HepG2 (cell line): Measurements from ENCODE around the gene NAGA. TPM values are rescaled to one million over a fixed set of nuclear protein-coding genes. Genes with fewer than 3 reads are reported as not detected.

ENCODE experiments used
- ATAC-seq: fragments of 200-7000 bp; cut with Tn5 transposase; 3 replicates; pipeline ENCODE4 v1.9.1; 2020; ENCODE audit warnings: mild to moderate bottlenecking, moderate library complexity
- BruUV-seq: library from RNA; stranded (reverse); fragments of 400-500 nt; replicated peaks from 2 replicates; lab custom pipeline; 2021; lab: Mats Ljungman, UMichigan
- CTCF ChIA-PET: fragments of 300-600 bp; formaldehyde crosslinking; extraction: SDS; loops from one replicate; lab custom pipeline; 2021; ENCODE audit warnings: low total read pairs, inconsistent platforms, low intra/inter-chr PET ratio; lab: Yijun Ruan, JAX
- POLR2A ChIA-PET: fragments of 350-600 bp; sonication (Branson Sonifier 250); formaldehyde crosslinking; loops from one replicate; lab custom pipeline; 2020; ENCODE audit warnings: antibody characterized with exemption, inconsistent platforms; lab: Yijun Ruan, JAX
- DNase-seq: peaks from one replicate; pipeline ENCODE4 v3.0.0-alpha.2; 2015; ENCODE audit warnings: low spot score
- FAIRE-seq: peaks from 3 replicates; lab custom pipeline; 2011; peaks lifted over from hg19 to GRCh38; lab: Jason Lieb, UNC
- H2AFZ ChIP-seq: one replicate; pipeline ENCODE4 v1.6.1; 2011; ENCODE audit warnings: low read length, inconsistent platforms
- H3K27ac ChIP-seq: fragments of 300-600 bp; 3 replicates; pipeline ENCODE4 v1.8.0; 2011; ENCODE audit warnings: mixed run types, mild to moderate bottlenecking, mixed read lengths, low read length, inconsistent platforms; ENCODE audit not compliant: insufficient read depth; ENCODE audit errors: extremely low read length
- H3K27me3 ChIP-seq, 2 experiments: fragments of 200-600 bp in 1 of 2; 2 replicates in 1 of 2; 3 replicates in 1 of 2; pipeline versions ENCODE4 v1.6.0 to v1.8.0; 2011; ENCODE audit warnings: low read length in 2 of 2, mild to moderate bottlenecking in 2 of 2, moderate library complexity in 2 of 2, inconsistent platforms in 1 of 2; ENCODE audit not compliant: insufficient read depth in 2 of 2, control insufficient read depth in 1 of 2
- H3K36me3 ChIP-seq, 2 experiments: fragments of 200-600 bp in 1 of 2; replicated peaks in 1 of 2; 2 replicates in 1 of 2; 3 replicates in 1 of 2; pipeline versions ENCODE4 v1.5.1 to v1.8.0; 2011; ENCODE audit warnings: low read length in 2 of 2, inconsistent platforms in 1 of 2; ENCODE audit not compliant: insufficient read depth in 2 of 2, control insufficient read depth in 1 of 2
- H3K4me1 ChIP-seq: 2 replicates; pipeline ENCODE4 v1.5.1; 2012; ENCODE audit warnings: low read length, inconsistent platforms; ENCODE audit not compliant: insufficient read depth
- H3K4me2 ChIP-seq: 2 replicates; pipeline ENCODE4 v1.6.0; 2011; ENCODE audit warnings: low read depth, low read length, inconsistent platforms
- H3K4me3 ChIP-seq, 3 experiments: fragments of 200-600 bp in 1 of 3; sonication (generic), shearing (Covaris generic) in 1 of 3; replicated peaks in 1 of 3; 2 replicates each; pipeline ENCODE4 v1.5.1; 2011 to 2016; ENCODE audit warnings: low read length in 3 of 3, inconsistent platforms in 2 of 3, low read depth in 2 of 3, mild to moderate bottlenecking in 2 of 3, control low read depth in 1 of 3, mixed read lengths in 1 of 3; ENCODE audit not compliant: insufficient read depth in 1 of 3
- H3K79me2 ChIP-seq: one replicate; pipeline ENCODE4 v1.6.1; 2011; ENCODE audit warnings: low read length, inconsistent platforms; ENCODE audit not compliant: insufficient read depth
- H3K9ac ChIP-seq: 2 replicates; pipeline ENCODE4 v1.6.0; 2011; ENCODE audit warnings: mild to moderate bottlenecking, low read depth, low read length, inconsistent platforms; ENCODE audit not compliant: insufficient read depth
- H3K9me3 ChIP-seq: 2 replicates; pipeline ENCODE4 v1.5.1; 2012; ENCODE audit warnings: mild to moderate bottlenecking, low read length
- H4K20me1 ChIP-seq: 2 replicates; pipeline ENCODE4 v1.6.0; 2011; ENCODE audit warnings: inconsistent platforms, mild to moderate bottlenecking, low read length, moderate library complexity; ENCODE audit not compliant: insufficient read depth
- DNMT1 ChIP-seq: sonication (generic); formaldehyde crosslinking; IDR thresholded peaks from 2 replicates; pipeline ENCODE4 v1.5.1; 2020; ENCODE audit warnings: mild to moderate bottlenecking, missing genetic modification reagents
- FOXJ3 ChIP-seq: sonication (generic); formaldehyde crosslinking; IDR thresholded peaks from 2 replicates; pipeline ENCODE4 v1.4.0; 2020; ENCODE audit warnings: missing genetic modification reagents, mild to moderate bottlenecking, borderline replicate concordance
- GATAD1 ChIP-seq: IDR thresholded peaks from 2 replicates; pipeline ENCODE4 v1.6.1; 2016; ENCODE audit warnings: missing genetic modification reagents, missing compliant biosample characterization
- MED8 ChIP-seq: sonication (generic); formaldehyde crosslinking; IDR thresholded peaks from 2 replicates; pipeline ENCODE4 v1.8.1; 2023; ENCODE audit warnings: mild to moderate bottlenecking, missing genetic modification reagents; ENCODE audit not compliant: insufficient replicate concordance
- MEIS1 ChIP-seq: sonication (generic); formaldehyde crosslinking; IDR thresholded peaks from 2 replicates; pipeline ENCODE4 v1.9.0; 2021; ENCODE audit warnings: mild to moderate bottlenecking, missing genetic modification reagents, moderate library complexity, borderline replicate concordance
- SMYD3 ChIP-seq: sonication (generic); formaldehyde crosslinking; IDR thresholded peaks from 2 replicates; pipeline ENCODE4 v1.8.1; 2023; ENCODE audit warnings: mild to moderate bottlenecking, missing genetic modification reagents
- SNRNP70 ChIP-seq: fragments of 200-400 bp; formaldehyde crosslinking; IDR thresholded peaks from 2 replicates; pipeline ENCODE4 v1.6.1; 2017; ENCODE audit warnings: mild to moderate bottlenecking, low read depth, low read length, moderate library complexity
- TBL1XR1 ChIP-seq: fragments of 150-350 bp; IDR thresholded peaks from 2 replicates; pipeline ENCODE4 v1.6.1; 2014; ENCODE audit warnings: borderline replicate concordance, low read length; ENCODE audit not compliant: partially characterized antibody
- ZNF143 ChIP-seq: sonication (generic); formaldehyde crosslinking; IDR thresholded peaks from 2 replicates; pipeline ENCODE4 v1.4.0; 2020; ENCODE audit warnings: missing genetic modification reagents
- ZNF235 ChIP-seq: sonication (generic); formaldehyde crosslinking; IDR thresholded peaks from 2 replicates; pipeline ENCODE4 v1.8.1; 2023; ENCODE audit warnings: mild to moderate bottlenecking, missing genetic modification reagents, borderline replicate concordance
- ZNF850 ChIP-seq: sonication (generic); formaldehyde crosslinking; conservative IDR thresholded peaks from 2 replicates; pipeline ENCODE4 v1.9.0; 2021; ENCODE audit warnings: mild to moderate bottlenecking, missing genetic modification reagents
- WGBS: methylation state at CpG from one replicate; pipeline ENCODE4 v1.1.6; 2017; ENCODE audit warnings: low lambda C conversion rate; 5-methylcytosine and 5-hydroxymethylcytosine counted together
- in situ Hi-C: cut with HindIII; loops from 2 replicates; pipeline ENCODE4 v1.10.0; 2017; ENCODE audit warnings: low pct_unique_long_range_greater_than_20kb; ENCODE audit not compliant: extremely low pct_ligation_motif_present
- intact Hi-C: fragments of 100-400 bp; cut with micrococcal nuclease; formaldehyde crosslinking; loops from one replicate; pipeline ENCODE4 v1.10.0; 2022; ENCODE audit not compliant: unreplicated experiment
- polyA plus RNA-seq, 8 experiments: library from polyadenylated mRNA; depleted of rRNA in 3 of 8; stranded (reverse) in 7 of 8; unstranded in 1 of 8; fragments of >200 nt; fragmentation: Illumina TruSeq in 4 of 8; extraction: Trizol in 4 of 8; gene quantifications; 2 replicates each; pipeline versions ENCODE4 v1.2.1 to v1.2.3, GENCODE V29; 2011 to 2016; ENCODE audit warnings: low read depth in 4 of 8, missing spikeins in 1 of 8, mixed read lengths in 1 of 8; ENCODE audit not compliant: insufficient read depth in 1 of 8
- total RNA-seq, 5 experiments: library from RNA; depleted of rRNA; stranded (reverse); fragments of >200 nt; fragmentation: Illumina TruSeq; extraction: Trizol; gene quantifications; 2 replicates each; pipeline ENCODE4 v1.2.3, GENCODE V29; 2016; ENCODE audit warnings: low read depth in 1 of 5
- TF ChIP-seq, protein P1 (sequence below): sonication (generic); formaldehyde crosslinking; IDR thresholded peaks from 2 replicates; pipeline ENCODE4 v1.4.0; 2020; ENCODE audit warnings: missing genetic modification reagents, borderline replicate concordance
- TF ChIP-seq, protein P2 (sequence below): IDR thresholded peaks from 2 replicates; pipeline ENCODE4 v1.6.1; 2016; ENCODE audit warnings: control low read depth
- TF ChIP-seq, protein P3 (sequence below): sonication (generic); formaldehyde crosslinking; IDR thresholded peaks from 2 replicates; pipeline ENCODE4 v1.4.0; 2020; ENCODE audit warnings: missing genetic modification reagents, borderline replicate concordance

NAGA gene
- total and polyA plus RNA-seq, 2 of the 13 experiments (the other 11 are each of a cell fraction or from before 2014, with no cell fraction given), result 15.1 to 23.4 TPM

DNA sequence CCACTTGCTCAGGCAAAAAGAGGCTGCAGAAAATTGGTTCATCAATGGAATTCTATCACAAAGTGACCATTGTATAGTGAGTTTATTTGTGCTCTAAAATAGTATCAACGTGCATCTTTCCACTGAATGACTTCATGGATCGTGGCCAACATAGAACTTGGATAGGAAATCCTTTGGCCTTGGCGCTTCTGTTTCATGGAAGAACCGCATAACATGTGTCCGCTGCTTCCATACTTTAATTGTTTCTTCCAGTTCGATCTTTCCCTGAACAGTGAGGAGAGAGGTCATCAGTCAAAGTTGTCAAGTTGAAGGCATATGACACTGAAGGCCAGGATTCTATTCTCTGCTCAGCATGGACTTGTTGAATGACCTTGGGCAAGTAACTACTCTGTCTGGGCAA lies 15.4 kb upstream of the NAGA start:
- ChIA-PET CTCF (no interaction called here), POLR2A (no interaction called here)
- Histone ChIP-seq H3K9ac (no peak overlapping the region), H4K20me1 (0 out of 2 replicates have a peak, but pooled peaks cover 3% of the 10 kb centered on the region), H3K4me2 (no peak overlapping the region), H3K27me3 (no peaks in the 10 kb centered on the region)
- FAIRE-seq, result no peak
- in situ Hi-C loops, result no loop called here
- ATAC-seq, result no peak
- 89% methylated on average over 6 of the region's 6 CpGs for WGBS
- no TSS peak for BruUV-seq
- TF ChIP-seq ZNF143 (CRISPR knock-in tag), result no peak
- no peak for TF ChIP-seq DNMT1
- TF ChIP-seq, protein P1, sequence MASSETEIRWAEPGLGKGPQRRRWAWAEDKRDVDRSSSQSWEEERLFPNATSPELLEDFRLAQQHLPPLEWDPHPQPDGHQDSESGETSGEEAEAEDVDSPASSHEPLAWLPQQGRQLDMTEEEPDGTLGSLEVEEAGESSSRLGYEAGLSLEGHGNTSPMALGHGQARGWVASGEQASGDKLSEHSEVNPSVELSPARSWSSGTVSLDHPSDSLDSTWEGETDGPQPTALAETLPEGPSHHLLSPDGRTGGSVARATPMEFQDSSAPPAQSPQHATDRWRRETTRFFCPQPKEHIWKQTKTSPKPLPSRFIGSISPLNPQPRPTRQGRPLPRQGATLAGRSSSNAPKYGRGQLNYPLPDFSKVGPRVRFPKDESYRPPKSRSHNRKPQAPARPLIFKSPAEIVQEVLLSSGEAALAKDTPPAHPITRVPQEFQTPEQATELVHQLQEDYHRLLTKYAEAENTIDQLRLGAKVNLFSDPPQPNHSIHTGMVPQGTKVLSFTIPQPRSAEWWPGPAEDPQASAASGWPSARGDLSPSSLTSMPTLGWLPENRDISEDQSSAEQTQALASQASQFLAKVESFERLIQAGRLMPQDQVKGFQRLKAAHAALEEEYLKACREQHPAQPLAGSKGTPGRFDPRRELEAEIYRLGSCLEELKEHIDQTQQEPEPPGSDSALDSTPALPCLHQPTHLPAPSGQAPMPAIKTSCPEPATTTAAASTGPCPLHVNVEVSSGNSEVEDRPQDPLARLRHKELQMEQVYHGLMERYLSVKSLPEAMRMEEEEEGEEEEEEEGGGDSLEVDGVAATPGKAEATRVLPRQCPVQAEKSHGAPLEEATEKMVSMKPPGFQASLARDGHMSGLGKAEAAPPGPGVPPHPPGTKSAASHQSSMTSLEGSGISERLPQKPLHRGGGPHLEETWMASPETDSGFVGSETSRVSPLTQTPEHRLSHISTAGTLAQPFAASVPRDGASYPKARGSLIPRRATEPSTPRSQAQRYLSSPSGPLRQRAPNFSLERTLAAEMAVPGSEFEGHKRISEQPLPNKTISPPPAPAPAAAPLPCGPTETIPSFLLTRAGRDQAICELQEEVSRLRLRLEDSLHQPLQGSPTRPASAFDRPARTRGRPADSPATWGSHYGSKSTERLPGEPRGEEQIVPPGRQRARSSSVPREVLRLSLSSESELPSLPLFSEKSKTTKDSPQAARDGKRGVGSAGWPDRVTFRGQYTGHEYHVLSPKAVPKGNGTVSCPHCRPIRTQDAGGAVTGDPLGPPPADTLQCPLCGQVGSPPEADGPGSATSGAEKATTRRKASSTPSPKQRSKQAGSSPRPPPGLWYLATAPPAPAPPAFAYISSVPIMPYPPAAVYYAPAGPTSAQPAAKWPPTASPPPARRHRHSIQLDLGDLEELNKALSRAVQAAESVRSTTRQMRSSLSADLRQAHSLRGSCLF, result no peak
- TF ChIP-seq, protein P2, sequence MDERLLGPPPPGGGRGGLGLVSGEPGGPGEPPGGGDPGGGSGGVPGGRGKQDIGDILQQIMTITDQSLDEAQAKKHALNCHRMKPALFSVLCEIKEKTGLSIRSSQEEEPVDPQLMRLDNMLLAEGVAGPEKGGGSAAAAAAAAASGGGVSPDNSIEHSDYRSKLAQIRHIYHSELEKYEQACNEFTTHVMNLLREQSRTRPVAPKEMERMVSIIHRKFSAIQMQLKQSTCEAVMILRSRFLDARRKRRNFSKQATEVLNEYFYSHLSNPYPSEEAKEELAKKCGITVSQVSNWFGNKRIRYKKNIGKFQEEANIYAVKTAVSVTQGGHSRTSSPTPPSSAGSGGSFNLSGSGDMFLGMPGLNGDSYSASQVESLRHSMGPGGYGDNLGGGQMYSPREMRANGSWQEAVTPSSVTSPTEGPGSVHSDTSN, result no peak
- TF ChIP-seq FOXJ3 (CRISPR knock-in tag), result no peak
- no peak for TF ChIP-seq SNRNP70
- TF ChIP-seq, protein P3, sequence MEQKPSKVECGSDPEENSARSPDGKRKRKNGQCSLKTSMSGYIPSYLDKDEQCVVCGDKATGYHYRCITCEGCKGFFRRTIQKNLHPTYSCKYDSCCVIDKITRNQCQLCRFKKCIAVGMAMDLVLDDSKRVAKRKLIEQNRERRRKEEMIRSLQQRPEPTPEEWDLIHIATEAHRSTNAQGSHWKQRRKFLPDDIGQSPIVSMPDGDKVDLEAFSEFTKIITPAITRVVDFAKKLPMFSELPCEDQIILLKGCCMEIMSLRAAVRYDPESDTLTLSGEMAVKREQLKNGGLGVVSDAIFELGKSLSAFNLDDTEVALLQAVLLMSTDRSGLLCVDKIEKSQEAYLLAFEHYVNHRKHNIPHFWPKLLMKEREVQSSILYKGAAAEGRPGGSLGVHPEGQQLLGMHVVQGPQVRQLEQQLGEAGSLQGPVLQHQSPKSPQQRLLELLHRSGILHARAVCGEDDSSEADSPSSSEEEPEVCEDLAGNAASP (CRISPR knock-in tag), result no peak
- TF ChIP-seq TBL1XR1, result no peak
- TF ChIP-seq MEIS1 (CRISPR knock-in tag), result no peak
- TF ChIP-seq GATAD1 (CRISPR knock-in tag), result no peak
- TF ChIP-seq ZNF235 (CRISPR knock-in tag), result no peak
- TF ChIP-seq ZNF850 (CRISPR knock-in tag), result no peak
- TF ChIP-seq SMYD3 (CRISPR knock-in tag), result no peak
- TF ChIP-seq MED8 (CRISPR knock-in tag), result no peak
- TF ChIP-seq, all 625 proteins: peak for 0
- Histone ChIP-seq H3K27ac (no peak overlapping the region), H3K79me2 (peaks cover 17% of the 10 kb centered on the region), H3K4me1 (peaks cover 14% of the 10 kb centered on the region), H3K9me3 (no peaks in the 10 kb centered on the region), H3K36me3 (peaks cover 10 to 46% of the 10 kb centered on the region in 2 experiments), H3K4me3 (no peak overlapping the region), H2AFZ (no peak overlapping the region)
- intact Hi-C loops, result no loop called here
- no peak for DNase-seq
